ENCODE measurements around the gene GIPC1. TPM values are rescaled to one million over a fixed set of nuclear protein-coding genes. Genes with fewer than 3 reads are reported as not detected.

The GIPC1 gene
- total RNA-seq, 1 experiment from 2014 or later, result 103 TPM

- ChIA-PET CTCF (interaction anchor here (0.8 kb wide), 1 partner anchor 52 kb away, joined by 3 read pairs; no protein-coding TSS in a partner anchor), POLR2A (interaction anchor here (1.3 kb wide), 1 partner anchor 71 kb away, joined by 4 read pairs; no protein-coding TSS in a partner anchor), RAD21 (ENCODE audit: low non-redundant PET in 1 of 2, low total read pairs in 2 of 2, uncharacterized antibody in 2 of 2, unreplicated experiment in 2 of 2) (no interaction called here)
- peaks cover 21 to 41% of the 10 kb centered on the region in 2 experiments for H3K4me1 ChIP-seq (ENCODE audit: control insufficient read depth in 1 of 2, insufficient read depth in 2 of 2, low read length in 2 of 2)
- H3K27ac ChIP-seq (ENCODE audit: low read depth, low read length), result peak overlapping the region; percentile 95
- H3K4me3 ChIP-seq (replicated peaks in 1 of 2; ENCODE audit: low read depth in 1 of 2, low read length in 2 of 2), result peak overlapping the region; percentile 75 to 79
- H3K9ac ChIP-seq (ENCODE audit: low read length), result peak overlapping the region; percentile 80
- TF ChIP-seq POLR2AphosphoS5 (IDR thresholded peaks at IDR 0.05; ENCODE audit: low read depth, low read length) (peak; percentile 47), SIN3A (IDR thresholded peaks at IDR 0.05; ENCODE audit: low read depth) (no peak), ZFX (IDR thresholded peaks at IDR 0.05) (no peak), SP1 (IDR thresholded peaks at IDR 0.05; ENCODE audit: low read depth) (peak; percentile 56)
- TF ChIP-seq, protein P1, sequence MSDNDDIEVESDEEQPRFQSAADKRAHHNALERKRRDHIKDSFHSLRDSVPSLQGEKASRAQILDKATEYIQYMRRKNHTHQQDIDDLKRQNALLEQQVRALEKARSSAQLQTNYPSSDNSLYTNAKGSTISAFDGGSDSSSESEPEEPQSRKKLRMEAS (IDR thresholded peaks at IDR 0.05), result peak; percentile 47; the same call in 1 of the 2 replicates
- no peaks in the 10 kb centered on the region for H4K20me1 ChIP-seq (ENCODE audit: insufficient read depth)
- H3K9me3 ChIP-seq (ENCODE audit: control insufficient read depth in 1 of 2, insufficient read depth in 1 of 2, low read depth in 1 of 2, low read length in 2 of 2), result no peaks in the 10 kb centered on the region
- H3K27me3 ChIP-seq (ENCODE audit: insufficient read depth, low read length), result no peaks in the 10 kb centered on the region
- peak overlapping the region; percentile 99 for H3K4me2 ChIP-seq (ENCODE audit: low read length)
- peaks cover 54% of the 10 kb centered on the region for H3K79me2 ChIP-seq (ENCODE audit: insufficient read depth, low read length)
- no peaks in the 10 kb centered on the region for H3K36me3 ChIP-seq (ENCODE audit: control insufficient read depth in 1 of 2, insufficient read depth in 2 of 2, low read length in 2 of 2)
- H2AFZ ChIP-seq (ENCODE audit: low read depth, low read length, poor library complexity, severe bottlenecking), result no peak overlapping the region
- H3K9me2 ChIP-seq (ENCODE audit: insufficient read depth), result no peaks in the 10 kb centered on the region
- DNase-seq (ENCODE audit: low read depth, low spot score) (no peak), ATAC-seq (peak; percentile 68)
- BruUV-seq (replicated peaks), result TSS peak; percentile 39
- intact Hi-C loops (cut with micrococcal nuclease), result loop anchor here (10.0 kb wide), 1 partner anchor 50 kb away; no protein-coding TSS in a partner anchor
Measured at GRCh38 chr19:14434543-14435319, 61.2 kb downstream of the GIPC1 start.

- no peaks in the 10 kb centered on the region for H3K9me3 ChIP-seq (ENCODE audit: control insufficient read depth in 1 of 2, insufficient read depth in 1 of 2, low read depth in 1 of 2, low read length in 2 of 2)
- no peaks in the 10 kb centered on the region for H3K36me3 ChIP-seq (ENCODE audit: control insufficient read depth in 1 of 2, insufficient read depth in 2 of 2, low read length in 2 of 2)
- H3K27ac ChIP-seq (ENCODE audit: low read depth, low read length), result peak overlapping the region; percentile 95
- peak overlapping the region; percentile 99 for H3K4me2 ChIP-seq (ENCODE audit: low read length)
- no peaks in the 10 kb centered on the region for H3K27me3 ChIP-seq (ENCODE audit: insufficient read depth, low read length)
- ChIA-PET CTCF (no interaction called here), RAD21 (ENCODE audit: low non-redundant PET in 1 of 2, low total read pairs in 2 of 2, uncharacterized antibody in 2 of 2, unreplicated experiment in 2 of 2) (no interaction called here), POLR2A (interaction anchor here (0.6 to 1.3 kb wide), 2 partner anchors 70 to 80 kb away, joined by 4 read pairs; no protein-coding TSS in a partner anchor)
- H3K4me3 ChIP-seq (replicated peaks in 1 of 2; ENCODE audit: low read depth in 1 of 2, low read length in 2 of 2), result peak overlapping the region; percentile 75 to 79
- H3K79me2 ChIP-seq (ENCODE audit: insufficient read depth, low read length), result peaks cover 47% of the 10 kb centered on the region
- no peak overlapping the region for H2AFZ ChIP-seq (ENCODE audit: low read depth, low read length, poor library complexity, severe bottlenecking)
- ATAC-seq (peak; percentile 49), DNase-seq (ENCODE audit: low read depth, low spot score) (no peak)
- H4K20me1 ChIP-seq (ENCODE audit: insufficient read depth), result no peaks in the 10 kb centered on the region
- no TSS peak for BruUV-seq (replicated peaks)
- H3K4me1 ChIP-seq (ENCODE audit: control insufficient read depth in 1 of 2, insufficient read depth in 2 of 2, low read length in 2 of 2), result peaks cover 21 to 41% of the 10 kb centered on the region in 2 experiments
- no peaks in the 10 kb centered on the region for H3K9me2 ChIP-seq (ENCODE audit: insufficient read depth)
- intact Hi-C loops (cut with micrococcal nuclease), result loop anchor here (10.0 kb wide), 1 partner anchor 51 kb away; no protein-coding TSS in a partner anchor
- peak overlapping the region; percentile 80 for H3K9ac ChIP-seq (ENCODE audit: low read length)
- TF ChIP-seq POLR2AphosphoS5 (IDR thresholded peaks at IDR 0.05; ENCODE audit: low read depth, low read length), result peak; percentile 46
- peak; percentile 11 for TF ChIP-seq TCF7L2 (IDR thresholded peaks at IDR 0.05; ENCODE audit: borderline replicate concordance, extremely low read depth, insufficient read depth, insufficient read length)
- TF ChIP-seq RAD21 (IDR thresholded peaks at IDR 0.05; ENCODE audit: low read depth), result no peak
- peak; percentile 70; the same call in 1 of the 2 replicates for TF ChIP-seq ZFX (IDR thresholded peaks at IDR 0.05)
- no peak for TF ChIP-seq JUND (IDR thresholded peaks at IDR 0.05)
- no peak for TF ChIP-seq ELF1 (IDR thresholded peaks at IDR 0.05; ENCODE audit: borderline replicate concordance, low read depth)
- TF ChIP-seq CEBPB (IDR thresholded peaks at IDR 0.05; ENCODE audit: low read depth), result no peak
- TF ChIP-seq, protein P1 (IDR thresholded peaks at IDR 0.05), result peak; percentile 69
- TF ChIP-seq EZH2 (IDR thresholded peaks at IDR 0.05), result no peak
- TF ChIP-seq SRF (IDR thresholded peaks at IDR 0.05; ENCODE audit: low read depth), result no peak
- no peak for TF ChIP-seq YY1 (IDR thresholded peaks at IDR 0.05; ENCODE audit: extremely low read depth, insufficient replicate concordance, low read depth, low read length)
- TF ChIP-seq CBX3 (IDR thresholded peaks at IDR 0.05; ENCODE audit: low read depth), result no peak
- TF ChIP-seq, protein P2, sequence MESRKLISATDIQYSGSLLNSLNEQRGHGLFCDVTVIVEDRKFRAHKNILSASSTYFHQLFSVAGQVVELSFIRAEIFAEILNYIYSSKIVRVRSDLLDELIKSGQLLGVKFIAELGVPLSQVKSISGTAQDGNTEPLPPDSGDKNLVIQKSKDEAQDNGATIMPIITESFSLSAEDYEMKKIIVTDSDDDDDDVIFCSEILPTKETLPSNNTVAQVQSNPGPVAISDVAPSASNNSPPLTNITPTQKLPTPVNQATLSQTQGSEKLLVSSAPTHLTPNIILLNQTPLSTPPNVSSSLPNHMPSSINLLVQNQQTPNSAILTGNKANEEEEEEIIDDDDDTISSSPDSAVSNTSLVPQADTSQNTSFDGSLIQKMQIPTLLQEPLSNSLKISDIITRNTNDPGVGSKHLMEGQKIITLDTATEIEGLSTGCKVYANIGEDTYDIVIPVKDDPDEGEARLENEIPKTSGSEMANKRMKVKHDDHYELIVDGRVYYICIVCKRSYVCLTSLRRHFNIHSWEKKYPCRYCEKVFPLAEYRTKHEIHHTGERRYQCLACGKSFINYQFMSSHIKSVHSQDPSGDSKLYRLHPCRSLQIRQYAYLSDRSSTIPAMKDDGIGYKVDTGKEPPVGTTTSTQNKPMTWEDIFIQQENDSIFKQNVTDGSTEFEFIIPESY (IDR thresholded peaks at IDR 0.05; ENCODE audit: extremely low read depth, insufficient replicate concordance, low read length), result no peak
Measured at GRCh38 chr19:14433554-14434501, 62.1 kb downstream of the GIPC1 start.

Measured in HCT116 (cell line).